ENCODE results near the gene SKAP1.

DNA sequence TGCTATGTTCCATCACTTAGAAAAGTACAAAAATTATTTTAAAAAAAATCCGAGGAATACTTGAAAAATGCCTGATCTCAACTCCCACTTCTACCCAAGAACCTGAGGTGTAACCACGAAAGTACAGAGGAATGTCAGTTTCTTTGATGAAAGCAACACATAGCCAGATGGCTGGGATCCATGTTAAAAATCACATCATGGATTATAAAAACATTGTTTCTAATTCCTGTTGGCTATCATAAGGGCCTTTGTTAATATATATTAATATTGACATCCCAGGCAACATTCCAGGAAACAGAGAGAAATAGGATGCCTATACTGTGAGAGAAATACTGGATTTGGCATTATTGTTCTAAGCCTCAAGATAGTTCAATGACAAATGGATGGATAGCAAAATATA, 115.3 kb downstream of the SKAP1 start:
- TF ChIP-seq, protein P1, sequence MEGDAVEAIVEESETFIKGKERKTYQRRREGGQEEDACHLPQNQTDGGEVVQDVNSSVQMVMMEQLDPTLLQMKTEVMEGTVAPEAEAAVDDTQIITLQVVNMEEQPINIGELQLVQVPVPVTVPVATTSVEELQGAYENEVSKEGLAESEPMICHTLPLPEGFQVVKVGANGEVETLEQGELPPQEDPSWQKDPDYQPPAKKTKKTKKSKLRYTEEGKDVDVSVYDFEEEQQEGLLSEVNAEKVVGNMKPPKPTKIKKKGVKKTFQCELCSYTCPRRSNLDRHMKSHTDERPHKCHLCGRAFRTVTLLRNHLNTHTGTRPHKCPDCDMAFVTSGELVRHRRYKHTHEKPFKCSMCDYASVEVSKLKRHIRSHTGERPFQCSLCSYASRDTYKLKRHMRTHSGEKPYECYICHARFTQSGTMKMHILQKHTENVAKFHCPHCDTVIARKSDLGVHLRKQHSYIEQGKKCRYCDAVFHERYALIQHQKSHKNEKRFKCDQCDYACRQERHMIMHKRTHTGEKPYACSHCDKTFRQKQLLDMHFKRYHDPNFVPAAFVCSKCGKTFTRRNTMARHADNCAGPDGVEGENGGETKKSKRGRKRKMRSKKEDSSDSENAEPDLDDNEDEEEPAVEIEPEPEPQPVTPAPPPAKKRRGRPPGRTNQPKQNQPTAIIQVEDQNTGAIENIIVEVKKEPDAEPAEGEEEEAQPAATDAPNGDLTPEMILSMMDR (conservative IDR thresholded peaks at IDR 0.05 in 1 of 2, IDR thresholded peaks at IDR 0.05 in 1 of 2; ENCODE audit: low read depth in 1 of 2, low read length in 2 of 2), result no peak
- TF ChIP-seq EZH2 (IDR thresholded peaks at IDR 0.05; ENCODE audit: low read length, missing control alignments), result no peak
